Mesenchymal stem cell (in vitro differentiated cells and primary cell): Measurements from ENCODE around the gene GALC.

Experiments
- DNase-seq: peaks from one replicate; pipeline ENCODE4 v3.0.0-alpha.2; 2013
- H2AFZ ChIP-seq: one replicate; pipeline ENCODE4 v1.6.1; 2013; ENCODE audit warnings: low read depth, mild to moderate bottlenecking, control low read depth, inconsistent platforms, low read length, moderate library complexity
- H2AK5ac ChIP-seq: 2 replicates; pipeline ENCODE4 v1.6.1; 2013; ENCODE audit warnings: low read length, moderate library complexity, mild to moderate bottlenecking, inconsistent platforms; ENCODE audit not compliant: severe bottlenecking
- H2BK120ac ChIP-seq: one replicate; pipeline ENCODE4 v1.6.1; 2013; ENCODE audit warnings: low read depth, mild to moderate bottlenecking, inconsistent platforms, low read length, moderate library complexity
- H2BK12ac ChIP-seq, 2 experiments: one replicate each; pipeline ENCODE4 v1.6.1; 2013; ENCODE audit warnings: inconsistent platforms in 2 of 2, low read length in 2 of 2, mild to moderate bottlenecking in 2 of 2, moderate library complexity in 2 of 2, control low read depth in 1 of 2
- H2BK15ac ChIP-seq: one replicate; pipeline ENCODE4 v1.6.1; 2013; ENCODE audit warnings: mild to moderate bottlenecking, low read depth, inconsistent platforms; ENCODE audit not compliant: poor library complexity, severe bottlenecking
- H2BK5ac ChIP-seq: 2 replicates; pipeline ENCODE4 v1.6.1; 2013; ENCODE audit warnings: low read depth, mild to moderate bottlenecking, low read length, control low read depth, inconsistent platforms; ENCODE audit not compliant: poor library complexity, severe bottlenecking
- H3K14ac ChIP-seq, 2 experiments: one replicate each; pipeline ENCODE4 v1.6.1; 2013; ENCODE audit warnings: inconsistent platforms in 2 of 2, low read length in 2 of 2, control low read depth in 1 of 2, mild to moderate bottlenecking in 1 of 2, moderate library complexity in 1 of 2
- H3K18ac ChIP-seq, 2 experiments: one replicate each; pipeline ENCODE4 v1.6.1; 2013; ENCODE audit warnings: inconsistent platforms in 2 of 2, low read length in 2 of 2, control low read depth in 1 of 2, low read depth in 1 of 2, mild to moderate bottlenecking in 1 of 2
- H3K23ac ChIP-seq, 2 experiments: one replicate each; pipeline ENCODE4 v1.6.1; 2013; ENCODE audit warnings: inconsistent platforms in 2 of 2, low read length in 2 of 2, mild to moderate bottlenecking in 2 of 2, moderate library complexity in 2 of 2, control low read depth in 1 of 2
- H3K27ac ChIP-seq: 2 replicates; pipeline ENCODE4 v1.5.1; 2013; ENCODE audit warnings: mild to moderate bottlenecking, moderate library complexity, low read length, control low read depth, inconsistent platforms; ENCODE audit not compliant: poor library complexity, severe bottlenecking
- H3K27me3 ChIP-seq, 2 experiments: 2 replicates each; pipeline versions ENCODE4 v1.6.1 to v1.7.0; 2013; ENCODE audit warnings: low read length in 2 of 2, mild to moderate bottlenecking in 2 of 2, moderate library complexity in 2 of 2, control low read depth in 1 of 2, inconsistent platforms in 1 of 2; ENCODE audit not compliant: control insufficient read depth in 1 of 2, insufficient read depth in 1 of 2
- H3K36me3 ChIP-seq, 2 experiments: 2 replicates each; pipeline versions ENCODE4 v1.6.1 to v1.7.0; 2013; ENCODE audit warnings: low read length in 2 of 2, control low read depth in 1 of 2, inconsistent platforms in 1 of 2, low read depth in 1 of 2, mild to moderate bottlenecking in 1 of 2; ENCODE audit not compliant: insufficient read depth in 2 of 2, control insufficient read depth in 1 of 2
- H3K4ac ChIP-seq, 2 experiments: one replicate each; pipeline ENCODE4 v1.6.1; 2013; ENCODE audit warnings: inconsistent platforms in 2 of 2, low read length in 2 of 2, mild to moderate bottlenecking in 2 of 2, moderate library complexity in 2 of 2, control low read depth in 1 of 2, low read depth in 1 of 2
- H3K4me1 ChIP-seq: 2 replicates; pipeline ENCODE4 v1.6.1; 2013; ENCODE audit warnings: low read depth, low read length, control low read depth; ENCODE audit not compliant: control insufficient read depth, insufficient read depth
- H3K4me2 ChIP-seq: 2 replicates; pipeline ENCODE4 v1.6.1; 2013; ENCODE audit warnings: low read length, mild to moderate bottlenecking, inconsistent platforms; ENCODE audit not compliant: poor library complexity, severe bottlenecking
- H3K4me3 ChIP-seq, 2 experiments: 2 replicates each; pipeline versions ENCODE4 v1.5.1 to v1.7.0; 2013; ENCODE audit warnings: low read length in 2 of 2, mild to moderate bottlenecking in 2 of 2, control low read depth in 1 of 2, low read depth in 1 of 2; ENCODE audit not compliant: insufficient read depth in 1 of 2
- H3K79me1 ChIP-seq: replicated peaks from 2 replicates; pipeline ENCODE4 v1.6.1; 2013; ENCODE audit warnings: mild to moderate bottlenecking, control low read depth, low read length, inconsistent platforms; ENCODE audit not compliant: poor library complexity, severe bottlenecking
- H3K9ac ChIP-seq: 2 replicates; pipeline ENCODE4 v1.7.0; 2013; ENCODE audit warnings: mild to moderate bottlenecking, low read length, moderate library complexity
- H3K9me3 ChIP-seq: 2 replicates; pipeline ENCODE4 v1.7.0; 2013; ENCODE audit warnings: mild to moderate bottlenecking, low read length; ENCODE audit not compliant: control insufficient read depth
- H4K8ac ChIP-seq: one replicate; pipeline ENCODE4 v1.6.1; 2013; ENCODE audit warnings: inconsistent platforms, mild to moderate bottlenecking, low read length, moderate library complexity
- H4K91ac ChIP-seq: one replicate; pipeline ENCODE4 v1.6.1; 2013; ENCODE audit warnings: mild to moderate bottlenecking, low read length, inconsistent platforms
- WGBS: methylation state at CpG from one replicate; pipeline ENCODE4 v1.1.7; 2013; ENCODE audit warnings: mixed read lengths; 5-methylcytosine and 5-hydroxymethylcytosine counted together

GALC gene

GRCh38 chr14:87966816-87967215 lies 26.2 kb downstream of the GALC start:
- H2BK5ac ChIP-seq: no peak overlapping the region
- H4K91ac ChIP-seq: no peak overlapping the region
- H2BK120ac ChIP-seq: no peak overlapping the region
- H2AFZ ChIP-seq: no peak overlapping the region
- H3K79me1 ChIP-seq: no peaks in the 10 kb centered on the region
- H2AK5ac ChIP-seq: no peak overlapping the region
- no peak overlapping the region for H3K23ac ChIP-seq
- H3K18ac ChIP-seq: no peak overlapping the region
- H3K36me3 ChIP-seq: peaks cover 0 to 37% of the 10 kb centered on the region in 2 experiments
- H3K4me2 ChIP-seq: no peak overlapping the region
- H2BK12ac ChIP-seq: no peak overlapping the region
- H3K27ac ChIP-seq: no peak overlapping the region
- 78% methylated on average over 2 of the region's 3 CpGs for WGBS
- H3K4me1 ChIP-seq: no peaks in the 10 kb centered on the region
- H3K9me3 ChIP-seq: no peaks in the 10 kb centered on the region
- DNase-seq: no peak
- no peaks in the 10 kb centered on the region for H3K27me3 ChIP-seq
- no peak overlapping the region for H3K4ac ChIP-seq
- H2BK15ac ChIP-seq: no peak overlapping the region
- no peak overlapping the region for H4K8ac ChIP-seq
- no peak overlapping the region for H3K14ac ChIP-seq
- H3K9ac ChIP-seq: no peak overlapping the region
- H3K4me3 ChIP-seq: no peak overlapping the region

DNA sequence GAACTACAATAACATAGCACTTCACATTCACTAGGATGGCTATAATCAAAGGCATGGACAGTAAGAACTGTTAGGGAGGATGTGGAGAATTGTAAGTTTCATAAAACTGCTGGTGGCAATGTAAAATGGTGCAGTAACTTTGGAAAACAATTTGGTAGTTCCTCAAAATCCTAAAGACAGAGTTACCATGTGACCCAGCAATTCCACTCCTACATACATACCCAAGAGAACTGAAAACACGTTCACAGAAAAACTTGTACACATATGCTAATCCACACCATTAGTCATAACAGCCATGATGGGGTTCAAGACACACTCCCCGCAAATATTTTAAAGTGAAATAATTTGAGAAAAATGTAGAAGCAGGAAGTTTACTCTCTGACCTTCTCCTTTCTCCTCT lies 31.7 kb downstream of the GALC start:
- H3K4me1 ChIP-seq: no peaks in the 10 kb centered on the region
- H2BK5ac ChIP-seq: no peak overlapping the region
- DNase-seq: no peak
- no peak overlapping the region for H3K23ac ChIP-seq
- H3K27ac ChIP-seq: no peak overlapping the region
- no CpG with 5 or more reads among the region's 2 CpGs for WGBS
- no peaks in the 10 kb centered on the region for H3K9me3 ChIP-seq
- no peak overlapping the region for H2AFZ ChIP-seq
- H3K4me3 ChIP-seq: no peak overlapping the region
- no peak overlapping the region for H4K8ac ChIP-seq
- H3K36me3 ChIP-seq: peaks cover 0 to 47% of the 10 kb centered on the region in 2 experiments
- H3K4me2 ChIP-seq: no peak overlapping the region
- H4K91ac ChIP-seq: no peak overlapping the region
- no peak overlapping the region for H3K4ac ChIP-seq
- H2AK5ac ChIP-seq: no peak overlapping the region
- no peak overlapping the region for H2BK120ac ChIP-seq
- H2BK15ac ChIP-seq: no peak overlapping the region
- H3K27me3 ChIP-seq: no peaks in the 10 kb centered on the region
- H3K18ac ChIP-seq: no peak overlapping the region
- no peaks in the 10 kb centered on the region for H3K79me1 ChIP-seq
- no peak overlapping the region for H3K9ac ChIP-seq
- H3K14ac ChIP-seq: no peak overlapping the region
- H2BK12ac ChIP-seq: no peak overlapping the region

DNA sequence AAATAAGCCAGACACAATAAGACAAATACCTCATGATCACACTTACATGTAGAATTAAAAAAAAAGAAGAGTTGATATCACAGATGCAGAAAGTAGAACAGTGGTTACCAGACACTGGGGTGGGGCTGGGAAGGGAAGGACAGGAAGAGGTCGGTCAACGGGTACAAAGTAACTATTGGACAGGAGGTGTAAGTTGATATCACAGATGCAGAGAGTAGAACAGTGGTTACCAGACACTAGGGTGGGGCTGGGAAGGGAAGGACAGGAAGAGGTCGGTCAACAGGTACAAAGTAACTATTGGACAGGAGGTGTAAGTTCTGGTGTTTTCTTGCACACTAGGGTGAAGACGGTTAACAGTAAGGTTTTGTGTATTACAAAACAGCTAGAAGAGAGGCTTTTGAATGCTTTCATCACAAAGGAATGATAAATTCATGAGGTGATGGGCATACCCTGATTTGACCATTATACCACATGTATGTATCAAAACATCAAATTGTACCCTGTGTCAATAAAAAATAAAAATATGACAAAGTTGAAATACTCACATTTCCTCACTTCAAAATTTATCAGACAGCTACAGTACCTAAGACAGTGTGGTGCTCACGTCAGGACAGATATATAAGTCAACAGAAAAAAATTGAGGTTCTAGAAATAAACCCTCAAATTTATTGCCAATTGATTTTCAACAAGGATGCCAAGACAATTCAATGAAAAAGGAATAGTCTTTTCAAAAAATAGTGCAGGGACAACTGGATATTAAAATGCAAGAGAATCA lies 32.8 kb downstream of the GALC start:
- Histone ChIP-seq H3K27ac (no peak overlapping the region), H3K9ac (no peak overlapping the region), H3K14ac (no peak overlapping the region), H4K91ac (no peak overlapping the region), H3K4ac (no peak overlapping the region), H4K8ac (no peak overlapping the region), H3K4me1 (no peaks in the 10 kb centered on the region), H3K4me3 (no peak overlapping the region), H3K4me2 (no peak overlapping the region), H2BK120ac (no peak overlapping the region), H3K79me1 (no peaks in the 10 kb centered on the region), H2AK5ac (no peak overlapping the region), H2BK12ac (no peak overlapping the region), H2BK5ac (no peak overlapping the region), H2BK15ac (no peak overlapping the region), H2AFZ (no peak overlapping the region), H3K18ac (no peak overlapping the region), H3K9me3 (no peaks in the 10 kb centered on the region), H3K23ac (no peak overlapping the region), H3K36me3 (peaks cover 0 to 40% of the 10 kb centered on the region in 2 experiments), H3K27me3 (no peaks in the 10 kb centered on the region)
- 94% methylated on average over 5 of the region's 5 CpGs for WGBS
- no peak for DNase-seq

DNA sequence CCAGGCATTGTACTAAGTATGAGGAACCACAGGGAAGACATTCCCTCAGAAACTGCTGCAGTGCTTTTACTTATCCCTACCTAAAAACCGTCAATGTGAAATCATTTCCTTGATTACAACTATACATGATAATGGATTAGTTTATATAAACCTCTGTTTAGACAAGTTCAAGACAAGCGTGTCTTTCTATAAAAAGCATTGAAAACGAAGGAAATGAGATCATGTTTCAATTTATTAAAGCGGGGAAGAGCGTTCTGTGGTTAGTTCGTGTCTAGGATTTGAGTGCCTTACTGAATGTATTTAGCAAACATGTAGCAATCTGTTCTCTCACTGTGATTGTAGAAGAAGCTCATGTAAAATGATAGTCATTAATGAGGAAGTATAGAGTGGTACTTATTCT lies 37.5 kb downstream of the GALC start:
- no peak for DNase-seq
- Histone ChIP-seq H3K36me3 (peaks cover 0 to 20% of the 10 kb centered on the region in 2 experiments), H2BK15ac (no peak overlapping the region), H2AFZ (no peak overlapping the region), H3K4me3 (no peak overlapping the region), H3K9me3 (no peaks in the 10 kb centered on the region), H3K9ac (no peak overlapping the region), H3K4me1 (no peaks in the 10 kb centered on the region), H3K27ac (no peak overlapping the region), H4K8ac (no peak overlapping the region), H3K23ac (no peak overlapping the region), H3K14ac (no peak overlapping the region), H3K27me3 (no peaks in the 10 kb centered on the region), H3K18ac (no peak overlapping the region), H2BK120ac (no peak overlapping the region), H2BK12ac (no peak overlapping the region), H2AK5ac (no peak overlapping the region), H3K4me2 (no peak overlapping the region), H2BK5ac (no peak overlapping the region), H3K4ac (no peak overlapping the region), H4K91ac (no peak overlapping the region), H3K79me1 (no peaks in the 10 kb centered on the region)
- WGBS: 88% methylated on average over 5 of the region's 6 CpGs
